K562 (cell line): Measurements from ENCODE around the gene ZBTB16. TPM values are rescaled to one million over a fixed set of nuclear protein-coding genes. Genes with fewer than 3 reads are reported as not detected.

Source experiments
- ATAC-seq: fragments of 200-7000 bp; cut with Tn5 transposase; 3 replicates; pipeline ENCODE4 v1.9.1; 2020; ENCODE audit warnings: moderate library complexity
- BruUV-seq: library from RNA; stranded (reverse); fragments of 400-500 nt; replicated peaks from 2 replicates; lab custom pipeline; 2021; lab: Mats Ljungman, UMichigan
- CTCF ChIA-PET: fragments of 300-600 bp; formaldehyde crosslinking; extraction: SDS; loops from one replicate; lab custom pipeline; 2021; ENCODE audit warnings: low intra/inter-chr PET ratio; lab: Yijun Ruan, JAX
- POLR2A ChIA-PET: fragments of 300-600, 350-650 bp; sonication (Branson Sonifier 250); formaldehyde crosslinking; extraction: SDS; loops from one replicate; lab custom pipeline; 2021; ENCODE audit warnings: antibody characterized with exemption, inconsistent platforms; lab: Yijun Ruan, JAX
- DNase-seq, 4 experiments: peaks; one replicate each; pipeline versions ENCODE4 v3.0.0 to v3.0.0-alpha.2; 2011 to 2018; ENCODE audit warnings: low spot score in 3 of 4, mixed read lengths in 3 of 4; ENCODE audit errors: extremely low read depth in 1 of 4
- FAIRE-seq: peaks from 2 replicates; lab custom pipeline; 2011; peaks lifted over from hg19 to GRCh38; lab: Jason Lieb, UNC
- H2AFZ ChIP-seq: 2 replicates; pipeline ENCODE4 v1.6.0; 2011; ENCODE audit warnings: low read depth, low read length, control low read depth, inconsistent platforms
- H3K27ac ChIP-seq: fragments of 200-600 bp; 3 replicates; pipeline ENCODE4 v1.8.0; 2011; ENCODE audit warnings: low read depth, mild to moderate bottlenecking, control low read depth, inconsistent platforms, low read length, moderate library complexity, mixed read lengths; ENCODE audit errors: extremely low read depth
- H3K27me3 ChIP-seq, 2 experiments: fragments of 300-600 bp in 1 of 2; 2 replicates in 1 of 2; 3 replicates in 1 of 2; pipeline versions ENCODE4 v1.6.0 to v1.8.0; 2011; ENCODE audit warnings: inconsistent platforms in 2 of 2, low read length in 2 of 2, mild to moderate bottlenecking in 1 of 2, mixed read lengths in 1 of 2, moderate library complexity in 1 of 2; ENCODE audit not compliant: control insufficient read depth in 2 of 2, insufficient read depth in 2 of 2
- H3K36me3 ChIP-seq: fragments of 300-600 bp; 3 replicates; pipeline ENCODE4 v1.8.0; 2011; ENCODE audit warnings: mild to moderate bottlenecking, low read length, inconsistent platforms; ENCODE audit not compliant: control insufficient read depth, insufficient read depth
- H3K4me1 ChIP-seq, 2 experiments: fragments of 200-600 bp in 1 of 2; replicated peaks in 1 of 2; 2 replicates in 1 of 2; 3 replicates in 1 of 2; pipeline versions ENCODE4 v1.5.1 to v1.8.0; 2011; ENCODE audit warnings: inconsistent platforms in 2 of 2, low read length in 2 of 2, mild to moderate bottlenecking in 1 of 2, mixed read lengths in 1 of 2, moderate library complexity in 1 of 2; ENCODE audit not compliant: control insufficient read depth in 2 of 2, insufficient read depth in 2 of 2
- H3K4me2 ChIP-seq: 2 replicates; pipeline ENCODE4 v1.6.1; 2011; ENCODE audit warnings: low read length, control low read depth, inconsistent platforms, mixed read lengths; ENCODE audit not compliant: insufficient read depth
- H3K4me3 ChIP-seq: fragments of 200-600 bp; sonication (generic), shearing (Covaris generic); 2 replicates; pipeline ENCODE4 v1.5.1; 2016; ENCODE audit warnings: control low read depth, inconsistent platforms
- H3K79me2 ChIP-seq: fragments of 200-600 bp; 3 replicates; pipeline ENCODE4 v1.8.0; 2011; ENCODE audit warnings: low read length, inconsistent platforms; ENCODE audit not compliant: control insufficient read depth, insufficient read depth
- H3K9ac ChIP-seq, 2 experiments: 2 replicates each; pipeline versions ENCODE4 v1.6.0 to v1.6.1; 2011; ENCODE audit warnings: low read depth in 2 of 2, low read length in 2 of 2, control low read depth in 1 of 2, inconsistent platforms in 1 of 2, mild to moderate bottlenecking in 1 of 2, mixed read lengths in 1 of 2; ENCODE audit not compliant: insufficient read depth in 1 of 2
- H3K9me1 ChIP-seq: one replicate; pipeline ENCODE4 v1.6.0; 2011; ENCODE audit warnings: inconsistent platforms, mild to moderate bottlenecking, low read length, moderate library complexity; ENCODE audit not compliant: control insufficient read depth, insufficient read depth
- H3K9me3 ChIP-seq: replicated peaks from 2 replicates; pipeline ENCODE4 v1.5.1; 2011; ENCODE audit warnings: low read depth, low read length, inconsistent platforms; ENCODE audit not compliant: control insufficient read depth, insufficient read depth
- H4K20me1 ChIP-seq: replicated peaks from 2 replicates; pipeline ENCODE4 v1.6.1; 2011; ENCODE audit warnings: low read length, inconsistent platforms, mixed read lengths; ENCODE audit not compliant: control insufficient read depth, insufficient read depth
- EHMT2 ChIP-seq: fragments of 450-650 bp; IDR thresholded peaks from 2 replicates; pipeline ENCODE4 v1.6.1; 2018; ENCODE audit warnings: antibody characterized with exemption
- KLF1 ChIP-seq: fragments of 450-650 bp; IDR thresholded peaks from 2 replicates; pipeline ENCODE4 v1.6.1; 2016; ENCODE audit warnings: missing genetic modification characterization, missing compliant biosample characterization
- SMC3 ChIP-seq: conservative IDR thresholded peaks from 2 replicates; pipeline ENCODE4 v1.6.1; 2011; ENCODE audit warnings: low read depth, low read length, improper control_type of control experiment; ENCODE audit not compliant: insufficient read depth
- TEAD2 ChIP-seq: fragments of 450-650 bp; IDR thresholded peaks from 2 replicates; pipeline ENCODE4 v1.6.1; 2016; ENCODE audit warnings: missing genetic modification characterization, control low read depth, missing compliant biosample characterization
- U2AF1 ChIP-seq: fragments of 200-400 bp; formaldehyde crosslinking; optimal IDR thresholded peaks from 2 replicates; pipeline ENCODE3; 2017; ENCODE audit warnings: mild to moderate bottlenecking, low read depth, low read length, moderate library complexity
- ZFPM2 ChIP-seq: fragments of 250-450 bp; sonication (Bioruptor Pico); IDR thresholded peaks from 2 replicates; pipeline ENCODE4 v1.5.1; 2022; ENCODE audit warnings: mild to moderate bottlenecking
- ZNF121 ChIP-seq: sonication (generic); formaldehyde crosslinking; conservative IDR thresholded peaks from 2 replicates; pipeline ENCODE4 v1.8.0; 2022; ENCODE audit warnings: missing genetic modification reagents
- ZNF3 ChIP-seq: fragments of 250-450 bp; sonication (Bioruptor Pico); IDR thresholded peaks from 2 replicates; pipeline ENCODE4 v1.5.0; 2021; ENCODE audit warnings: mild to moderate bottlenecking, moderate library complexity
- WGBS: fragments of 100-300 bp; shearing (Covaris generic); methylation state at CpG from one replicate; pipeline ENCODE4 v1.1.6; 2016; ENCODE audit warnings: low coverage, mixed read lengths; ENCODE audit not compliant: insufficient coverage; ENCODE audit errors: missing lambda C conversion rate; 5-methylcytosine and 5-hydroxymethylcytosine counted together
- in situ Hi-C: fragments of 300-500 bp; cut with MboI; formaldehyde crosslinking; loops from 4 replicates; pipeline ENCODE4 v1.15.0; 2018; ENCODE audit warnings: inconsistent platforms, mixed read lengths
- intact Hi-C: fragments of 100-400 bp; cut with micrococcal nuclease; formaldehyde crosslinking; loops from 2 replicates; pipeline ENCODE4 v1.14.2; 2022
- polyA plus RNA-seq, 8 experiments: library from polyadenylated mRNA; depleted of rRNA in 4 of 8; stranded (reverse) in 5 of 8; unstranded in 3 of 8; fragments of >200 nt; fragmentation: Nextera tagmentation in 2 of 8; fragmentation: Illumina TruSeq in 1 of 8; extraction: Ambion mirVana in 2 of 8; extraction: Trizol in 1 of 8; gene quantifications; 2 replicates each; pipeline versions ENCODE4 v1.2.1 to v1.2.3, GENCODE V29; 2011 to 2014; ENCODE audit warnings: inconsistent platforms in 1 of 8, missing spikeins in 1 of 8
- total RNA-seq, 7 experiments: library from RNA; depleted of rRNA in 6 of 7; stranded (reverse); fragments of >200 nt in 6 of 7; fragmentation: Illumina TruSeq in 2 of 7; extraction: Trizol in 2 of 7; gene quantifications; 2 replicates each; pipeline versions ENCODE4 v1.2.1 to v1.2.3, GENCODE V29; 2011 to 2021; ENCODE audit warnings: low replicate concordance in 1 of 7
- TF ChIP-seq, protein P1 (sequence below), 2 experiments: fragments of 450-650 bp in 1 of 2; IDR thresholded peaks; 2 replicates each; pipeline ENCODE4 v1.6.1; 2011 to 2017; ENCODE audit warnings: low read depth in 2 of 2, antibody characterized with exemption in 1 of 2, borderline replicate concordance in 1 of 2, low read length in 1 of 2, mild to moderate bottlenecking in 1 of 2, mixed read lengths in 1 of 2; ENCODE audit not compliant: control insufficient read depth in 1 of 2
- TF ChIP-seq, protein P2 (sequence below): fragments of 450-650 bp; IDR thresholded peaks from 2 replicates; pipeline ENCODE4 v1.6.1; 2017; ENCODE audit warnings: mild to moderate bottlenecking, moderate library complexity

The ZBTB16 gene
- total and polyA plus RNA-seq, 9 of the 15 experiments (the other 6 are each of a cell fraction or from before 2014, with no cell fraction given): 0.06 to 0.40 (median 0.24) TPM; not detected in 4

DNA sequence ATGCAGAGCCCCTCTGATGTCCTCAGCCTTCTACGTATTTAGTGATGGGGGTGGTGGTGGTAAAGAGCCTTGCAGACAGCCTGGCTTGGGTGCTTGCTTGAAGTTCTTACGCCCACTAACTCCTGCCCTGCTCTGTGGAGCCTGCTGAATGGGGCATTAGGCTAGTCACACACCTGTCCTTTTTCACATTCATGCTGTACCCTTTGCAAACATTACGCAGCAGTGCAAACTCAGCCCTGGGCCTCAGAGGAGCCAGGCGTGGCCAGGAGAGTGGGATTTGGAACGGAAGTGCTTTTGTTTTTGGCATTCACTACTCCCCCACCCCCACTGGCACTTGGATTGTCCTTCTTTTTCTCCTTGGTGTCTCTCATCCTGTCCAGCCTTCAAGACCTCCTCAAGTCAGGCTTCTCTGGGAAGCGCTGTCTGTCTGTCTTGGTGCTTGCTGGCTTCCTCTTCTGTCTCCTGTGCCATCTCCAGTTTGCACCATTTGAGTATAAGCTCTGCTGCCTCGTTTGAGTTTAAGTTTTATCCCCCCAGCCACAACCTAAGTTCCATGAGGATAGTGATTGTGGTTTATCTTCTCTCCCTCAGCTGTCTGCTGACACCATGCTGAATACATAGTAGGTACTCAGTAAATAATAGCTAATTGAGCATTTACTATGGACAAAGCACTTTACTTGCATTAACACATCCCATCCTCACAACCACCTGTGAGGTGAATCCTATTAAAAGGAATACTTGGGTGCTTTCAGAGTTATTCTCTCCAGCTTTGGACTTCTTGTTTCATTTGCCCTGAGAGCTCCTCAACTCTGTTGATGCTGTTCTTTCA lies 26.7 kb downstream of the ZBTB16 start:
- FAIRE-seq (no peak), ATAC-seq (no peak), DNase-seq (no peak)
- Histone ChIP-seq H3K9me1 (no peaks in the 10 kb centered on the region), H3K9ac (no peak overlapping the region), H3K9me3 (no peaks in the 10 kb centered on the region), H3K79me2 (no peaks in the 10 kb centered on the region), H2AFZ (no peak overlapping the region), H3K27ac (no peak overlapping the region), H4K20me1 (no peaks in the 10 kb centered on the region), H3K4me1 (peaks cover 9 to 22% of the 10 kb centered on the region in 2 experiments; a peak in 4 of 5 replicates), H3K36me3 (no peaks in the 10 kb centered on the region), H3K27me3 (peaks cover 4 to 19% of the 10 kb centered on the region in 2 experiments; a peak in 3 of 5 replicates), H3K4me3 (no peak overlapping the region), H3K4me2 (no peak overlapping the region)
- in situ Hi-C loops (no loop called here), intact Hi-C loops (no loop called here)
- 29% methylated on average over 7 of the region's 7 CpGs for WGBS
- ChIA-PET POLR2A (interaction anchor here (0.6 kb wide), 1 partner anchor 316 kb away, joined by 3 read pairs; no protein-coding TSS in a partner anchor), CTCF (no interaction called here)
- no TSS peak for BruUV-seq
- no peak for TF ChIP-seq KLF1 (tag)
- no peak for TF ChIP-seq ZNF3 (CRISPR knock-in tag)

DNA sequence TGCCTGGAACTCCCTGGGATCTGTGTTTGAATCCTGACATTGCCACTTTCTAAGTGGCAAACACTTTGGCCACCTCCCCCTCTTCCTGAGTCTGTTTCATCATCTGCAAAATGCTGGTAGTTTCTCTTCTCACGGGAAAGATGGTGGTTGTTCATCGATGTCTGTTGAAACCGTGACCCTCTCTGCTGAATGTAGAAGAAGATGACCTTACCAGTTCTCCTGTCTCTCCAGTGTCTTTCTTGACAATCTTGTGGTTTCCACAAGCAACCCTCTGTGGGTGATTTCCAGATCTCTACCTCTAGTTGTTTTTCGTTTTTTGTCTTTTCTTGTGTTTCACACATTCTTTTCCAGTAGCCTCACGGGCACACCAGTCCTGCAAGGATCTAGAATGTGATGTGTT lies 27.5 kb downstream of the ZBTB16 start:
- Histone ChIP-seq H3K9me1 (no peaks in the 10 kb centered on the region), H3K4me3 (no peak overlapping the region), H3K79me2 (no peaks in the 10 kb centered on the region), H4K20me1 (no peaks in the 10 kb centered on the region), H3K4me1 (peaks cover 9 to 18% of the 10 kb centered on the region in 2 experiments; a peak in 4 of 5 replicates), H3K9ac (no peak overlapping the region), H3K27me3 (peaks cover 4 to 25% of the 10 kb centered on the region in 2 experiments; a peak in 3 of 5 replicates), H3K4me2 (no peak overlapping the region), H3K27ac (no peak overlapping the region), H3K36me3 (no peaks in the 10 kb centered on the region), H3K9me3 (no peaks in the 10 kb centered on the region), H2AFZ (no peak overlapping the region)
- intact Hi-C loops (no loop called here), in situ Hi-C loops (no loop called here)
- ChIA-PET POLR2A (interaction anchor here (0.6 to 0.7 kb wide), 2 partner anchors 36 to 315 kb away, joined by 3 read pairs; no protein-coding TSS in a partner anchor), CTCF (no interaction called here)
- no peak for DNase-seq
- no peak for ATAC-seq
- FAIRE-seq: no peak
- BruUV-seq: no TSS peak
- 5% methylated on average over 5 of the region's 5 CpGs for WGBS
- TF ChIP-seq ZNF121 (CRISPR knock-in tag): no peak
- TF ChIP-seq, protein P1, sequence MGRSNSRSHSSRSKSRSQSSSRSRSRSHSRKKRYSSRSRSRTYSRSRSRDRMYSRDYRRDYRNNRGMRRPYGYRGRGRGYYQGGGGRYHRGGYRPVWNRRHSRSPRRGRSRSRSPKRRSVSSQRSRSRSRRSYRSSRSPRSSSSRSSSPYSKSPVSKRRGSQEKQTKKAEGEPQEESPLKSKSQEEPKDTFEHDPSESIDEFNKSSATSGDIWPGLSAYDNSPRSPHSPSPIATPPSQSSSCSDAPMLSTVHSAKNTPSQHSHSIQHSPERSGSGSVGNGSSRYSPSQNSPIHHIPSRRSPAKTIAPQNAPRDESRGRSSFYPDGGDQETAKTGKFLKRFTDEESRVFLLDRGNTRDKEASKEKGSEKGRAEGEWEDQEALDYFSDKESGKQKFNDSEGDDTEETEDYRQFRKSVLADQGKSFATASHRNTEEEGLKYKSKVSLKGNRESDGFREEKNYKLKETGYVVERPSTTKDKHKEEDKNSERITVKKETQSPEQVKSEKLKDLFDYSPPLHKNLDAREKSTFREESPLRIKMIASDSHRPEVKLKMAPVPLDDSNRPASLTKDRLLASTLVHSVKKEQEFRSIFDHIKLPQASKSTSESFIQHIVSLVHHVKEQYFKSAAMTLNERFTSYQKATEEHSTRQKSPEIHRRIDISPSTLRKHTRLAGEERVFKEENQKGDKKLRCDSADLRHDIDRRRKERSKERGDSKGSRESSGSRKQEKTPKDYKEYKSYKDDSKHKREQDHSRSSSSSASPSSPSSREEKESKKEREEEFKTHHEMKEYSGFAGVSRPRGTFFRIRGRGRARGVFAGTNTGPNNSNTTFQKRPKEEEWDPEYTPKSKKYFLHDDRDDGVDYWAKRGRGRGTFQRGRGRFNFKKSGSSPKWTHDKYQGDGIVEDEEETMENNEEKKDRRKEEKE (IDR thresholded peaks at IDR 0.05; ENCODE audit: borderline replicate concordance in 1 of 2, control insufficient read depth in 1 of 2, low read depth in 2 of 2, low read length in 1 of 2): no peak
- TF ChIP-seq U2AF1: no peak
- TF ChIP-seq ZFPM2 (CRISPR knock-in tag): no peak
- no peak for TF ChIP-seq EHMT2
- TF ChIP-seq TEAD2: no peak
- TF ChIP-seq, protein P2, sequence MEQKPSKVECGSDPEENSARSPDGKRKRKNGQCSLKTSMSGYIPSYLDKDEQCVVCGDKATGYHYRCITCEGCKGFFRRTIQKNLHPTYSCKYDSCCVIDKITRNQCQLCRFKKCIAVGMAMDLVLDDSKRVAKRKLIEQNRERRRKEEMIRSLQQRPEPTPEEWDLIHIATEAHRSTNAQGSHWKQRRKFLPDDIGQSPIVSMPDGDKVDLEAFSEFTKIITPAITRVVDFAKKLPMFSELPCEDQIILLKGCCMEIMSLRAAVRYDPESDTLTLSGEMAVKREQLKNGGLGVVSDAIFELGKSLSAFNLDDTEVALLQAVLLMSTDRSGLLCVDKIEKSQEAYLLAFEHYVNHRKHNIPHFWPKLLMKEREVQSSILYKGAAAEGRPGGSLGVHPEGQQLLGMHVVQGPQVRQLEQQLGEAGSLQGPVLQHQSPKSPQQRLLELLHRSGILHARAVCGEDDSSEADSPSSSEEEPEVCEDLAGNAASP: no peak
- TF ChIP-seq SMC3: no peak
